H1 (cell line): ENCODE data around the gene TM9SF1. TPM values are rescaled to one million over a fixed set of nuclear protein-coding genes. Genes with fewer than 3 reads are reported as not detected.

Experiments
- CBX5 ChIP-seq: fragments of 300-800, 300-1000 bp; sonication (generic); IDR thresholded peaks from 2 replicates; pipeline ENCODE4 v1.7.1; 2016; ENCODE audit warnings: antibody characterized with exemption, low read length, low read depth
- CBX8 ChIP-seq: fragments of 300-800, 300-1000 bp; sonication (generic); IDR thresholded peaks from 2 replicates; pipeline ENCODE4 v1.7.1; 2016; ENCODE audit warnings: low read depth, low read length, borderline replicate concordance
- CHD7 ChIP-seq: fragments of 300-600 bp; sonication (generic); IDR thresholded peaks from 2 replicates; pipeline ENCODE4 v1.7.1; 2012; ENCODE audit warnings: low read length, moderate library complexity, mild to moderate bottlenecking, inconsistent platforms; ENCODE audit not compliant: insufficient replicate concordance
- NRF1 ChIP-seq: IDR thresholded peaks from 2 replicates; pipeline ENCODE4 v1.6.1; 2011; ENCODE audit warnings: mild to moderate bottlenecking, low read depth, low read length, improper control_type of control experiment
- SP1 ChIP-seq: IDR thresholded peaks from 2 replicates; pipeline ENCODE4 v1.6.1; 2011; ENCODE audit warnings: low read depth, low read length
- SRF ChIP-seq: IDR thresholded peaks from 2 replicates; pipeline ENCODE4 v1.6.1; 2011; ENCODE audit warnings: mild to moderate bottlenecking, low read depth, low read length, moderate library complexity
- polyA plus RNA-seq, 7 experiments: library from polyadenylated mRNA; depleted of rRNA in 3 of 7; stranded (reverse) in 5 of 7; unstranded in 2 of 7; fragments of >200 nt in 5 of 7; fragments of 200-250 nt in 2 of 7; gene quantifications; 1 replicate in 5 of 7; 2 replicates in 1 of 7; 4 replicates in 1 of 7; pipeline versions ENCODE4 v1.2.1 to v1.2.3, GENCODE V29; 2011 to 2013; ENCODE audit warnings: missing spikeins in 2 of 7, mixed read lengths in 2 of 7
- total RNA-seq: library from RNA; stranded (reverse); fragmentation: NEBNext Ultra II Directional; extraction: Animal tissue kit (Norgen Biotek cat#: 25700); gene quantifications from 2 replicates; pipeline ENCODE4 v1.2.1, GENCODE V29; 2021

Gene TM9SF1
- total and polyA plus RNA-seq, 2 of the 8 experiments (the other 6 are each of a cell fraction or from before 2014, with no cell fraction given): 22.2 to 29.2 TPM

- no peak for TF ChIP-seq CHD7
- TF ChIP-seq SRF: no peak
- TF ChIP-seq CBX5: no peak
- TF ChIP-seq SP1: no peak
- TF ChIP-seq NRF1: no peak
- TF ChIP-seq CBX8: no peak
Measured at GRCh38 chr14:24190416-24190815, 4.8 kb downstream of the TM9SF1 start (continued).
